ENCODE data around the gene CADPS2. TPM values are rescaled to one million over a fixed set of nuclear protein-coding genes. Genes with fewer than 3 reads are reported as not detected.

CADPS2 gene
- total RNA-seq, 6 donors from 2014 or later, result 33.3 to 74.7 (median 45.7) TPM

GRCh38 chr7:122628651-122629411, 257.4 kb downstream of the CADPS2 start:
- no peak for TF ChIP-seq POLR2A (IDR thresholded peaks at IDR 0.05)
- TF ChIP-seq, protein P1, sequence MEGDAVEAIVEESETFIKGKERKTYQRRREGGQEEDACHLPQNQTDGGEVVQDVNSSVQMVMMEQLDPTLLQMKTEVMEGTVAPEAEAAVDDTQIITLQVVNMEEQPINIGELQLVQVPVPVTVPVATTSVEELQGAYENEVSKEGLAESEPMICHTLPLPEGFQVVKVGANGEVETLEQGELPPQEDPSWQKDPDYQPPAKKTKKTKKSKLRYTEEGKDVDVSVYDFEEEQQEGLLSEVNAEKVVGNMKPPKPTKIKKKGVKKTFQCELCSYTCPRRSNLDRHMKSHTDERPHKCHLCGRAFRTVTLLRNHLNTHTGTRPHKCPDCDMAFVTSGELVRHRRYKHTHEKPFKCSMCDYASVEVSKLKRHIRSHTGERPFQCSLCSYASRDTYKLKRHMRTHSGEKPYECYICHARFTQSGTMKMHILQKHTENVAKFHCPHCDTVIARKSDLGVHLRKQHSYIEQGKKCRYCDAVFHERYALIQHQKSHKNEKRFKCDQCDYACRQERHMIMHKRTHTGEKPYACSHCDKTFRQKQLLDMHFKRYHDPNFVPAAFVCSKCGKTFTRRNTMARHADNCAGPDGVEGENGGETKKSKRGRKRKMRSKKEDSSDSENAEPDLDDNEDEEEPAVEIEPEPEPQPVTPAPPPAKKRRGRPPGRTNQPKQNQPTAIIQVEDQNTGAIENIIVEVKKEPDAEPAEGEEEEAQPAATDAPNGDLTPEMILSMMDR (IDR thresholded peaks at IDR 0.05), result no peak
- TF ChIP-seq POLR2AphosphoS5 (IDR thresholded peaks at IDR 0.05), result no peak
- no peak for TF ChIP-seq EP300 (IDR thresholded peaks at IDR 0.05)
- no peak for ATAC-seq (ENCODE audit: low FRiP score in 2 of 2)
- WGBS, 2 donors, result 85 to 86% methylated on average over 5 of the region's 5 CpGs

DNA sequence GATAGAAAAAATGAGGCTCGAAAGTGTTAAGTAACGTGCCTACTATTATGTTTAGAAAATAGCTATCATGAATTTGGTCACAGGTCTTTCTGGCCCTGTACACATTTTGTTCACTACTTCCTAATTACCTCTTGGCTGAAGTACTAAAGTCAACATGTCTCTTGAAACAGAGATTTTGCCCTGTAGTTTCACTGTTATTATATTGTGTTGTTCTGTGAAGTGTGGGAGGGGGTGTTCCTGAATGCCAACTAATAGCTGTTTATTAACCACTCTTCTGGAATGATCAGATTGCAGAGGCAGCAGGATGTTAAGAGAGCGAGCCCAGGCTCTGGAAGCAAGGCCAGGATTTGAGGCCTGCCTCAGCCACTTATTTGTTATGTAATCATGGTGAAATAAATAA, 259.5 kb downstream of the CADPS2 start:
- H3K27ac ChIP-seq, result no peak overlapping the region
- TF ChIP-seq POLR2AphosphoS5 (IDR thresholded peaks at IDR 0.05), result no peak
- no peak for TF ChIP-seq EP300 (IDR thresholded peaks at IDR 0.05)
- TF ChIP-seq, protein P1 (IDR thresholded peaks at IDR 0.05), result no peak
- no peak for TF ChIP-seq POLR2A (IDR thresholded peaks at IDR 0.05)
- H3K9me3 ChIP-seq, result no peaks in the 10 kb centered on the region
- DNase-seq (peak in 1 of 2 donors; percentile 22), ATAC-seq (ENCODE audit: low FRiP score in 2 of 2) (peak; percentile 38 to 70)
- no peak overlapping the region for H3K4me3 ChIP-seq
- WGBS, 2 donors, result 40 to 45% methylated on average over 3 of the region's 3 CpGs
- peaks cover 0 to 6% (median 2%) of the 10 kb centered on the region in 4 donors for H3K4me1 ChIP-seq
- H3K36me3 ChIP-seq, result no peaks in the 10 kb centered on the region
- H3K27me3 ChIP-seq, result no peaks in the 10 kb centered on the region

More at GRCh38 chr7:122628651-122629411, 257.4 kb downstream of the CADPS2 start:
- Histone ChIP-seq H3K4me3 (no peak overlapping the region), H3K9me3 (no peaks in the 10 kb centered on the region), H3K27ac (no peak overlapping the region), H3K4me1 (peaks cover 0 to 6% (median 2%) of the 10 kb centered on the region in 4 donors), H3K27me3 (no peaks in the 10 kb centered on the region), H3K36me3 (no peaks in the 10 kb centered on the region)
- no peak for DNase-seq

GRCh38 chr7:122622682-122623081, 263.6 kb downstream of the CADPS2 start:
- H3K27me3 ChIP-seq, result no peaks in the 10 kb centered on the region
- ATAC-seq (ENCODE audit: low FRiP score in 2 of 2), result no peak

GRCh38 chr7:122619664-122620063, 266.6 kb downstream of the CADPS2 start:
- no peak overlapping the region for H3K4me3 ChIP-seq
- TF ChIP-seq, protein P1 (IDR thresholded peaks at IDR 0.05), result no peak
- TF ChIP-seq POLR2A (IDR thresholded peaks at IDR 0.05) (no peak), EP300 (IDR thresholded peaks at IDR 0.05) (no peak), POLR2AphosphoS5 (IDR thresholded peaks at IDR 0.05) (no peak)
- H3K4me1 ChIP-seq, result no peaks in the 10 kb centered on the region
- H3K27ac ChIP-seq, result no peak overlapping the region
- H3K36me3 ChIP-seq, result peaks cover 0 to 4% (median 0%) of the 10 kb centered on the region in 4 donors
- WGBS, 2 donors, result 71 to 74% methylated on average over 2 of the region's 2 CpGs
- ATAC-seq (ENCODE audit: low FRiP score in 2 of 2), result no peak
- H3K27me3 ChIP-seq, result no peaks in the 10 kb centered on the region
- no peaks in the 10 kb centered on the region for H3K9me3 ChIP-seq
- DNase-seq, result no peak

More at GRCh38 chr7:122622682-122623081, 263.6 kb downstream of the CADPS2 start:
- peaks cover 0 to 5% (median 2%) of the 10 kb centered on the region in 4 donors for H3K4me1 ChIP-seq
- WGBS, 2 donors, result 63 to 75% methylated on average over 1 of the region's 1 CpG
- H3K36me3 ChIP-seq, result peaks cover 0 to 4% (median 0%) of the 10 kb centered on the region in 4 donors
- H3K4me3 ChIP-seq, result no peak overlapping the region
- TF ChIP-seq, protein P1 (IDR thresholded peaks at IDR 0.05), result no peak
- TF ChIP-seq POLR2AphosphoS5 (IDR thresholded peaks at IDR 0.05) (no peak), EP300 (IDR thresholded peaks at IDR 0.05) (no peak), POLR2A (IDR thresholded peaks at IDR 0.05) (no peak)
- DNase-seq, result no peak
- H3K27ac ChIP-seq, result no peak overlapping the region
- H3K9me3 ChIP-seq, result no peaks in the 10 kb centered on the region
